Trophoblast cell (in vitro differentiated cells and primary cell): Measurements from ENCODE around the gene SMDT1.

Experiments
- DNase-seq, 2 donors: peaks; one replicate each; pipeline ENCODE4 v3.0.0-alpha.2; 2016
- H2AFZ ChIP-seq: 2 replicates; pipeline ENCODE4 v1.6.1; 2013; ENCODE audit warnings: low read length, moderate library complexity, mild to moderate bottlenecking; ENCODE audit not compliant: insufficient read depth, poor library complexity
- H2AK5ac ChIP-seq: 2 replicates; pipeline ENCODE4 v1.6.1; 2013; ENCODE audit warnings: mild to moderate bottlenecking, low read length
- H2BK120ac ChIP-seq: 2 replicates; pipeline ENCODE4 v1.6.1; 2013; ENCODE audit warnings: low read length, mild to moderate bottlenecking, moderate library complexity; ENCODE audit not compliant: insufficient read depth, poor library complexity
- H2BK12ac ChIP-seq: 2 replicates; pipeline ENCODE4 v1.6.1; 2013; ENCODE audit warnings: mild to moderate bottlenecking, low read length, moderate library complexity
- H2BK5ac ChIP-seq: 2 replicates; pipeline ENCODE4 v1.6.1; 2013; ENCODE audit warnings: low read length, low read depth, moderate library complexity, mild to moderate bottlenecking; ENCODE audit not compliant: poor library complexity
- H3K14ac ChIP-seq: 2 replicates; pipeline ENCODE4 v1.6.1; 2013; ENCODE audit warnings: mild to moderate bottlenecking, low read length
- H3K18ac ChIP-seq: 2 replicates; pipeline ENCODE4 v1.6.1; 2013; ENCODE audit warnings: mild to moderate bottlenecking, low read length
- H3K23ac ChIP-seq: 2 replicates; pipeline ENCODE4 v1.6.1; 2013; ENCODE audit warnings: low read length
- H3K27ac ChIP-seq: 2 replicates; pipeline ENCODE4 v1.5.1; 2013; ENCODE audit warnings: low read depth, mild to moderate bottlenecking, inconsistent platforms, low read length, moderate library complexity
- H3K27me3 ChIP-seq: 2 replicates; pipeline ENCODE4 v1.6.1; 2013; ENCODE audit warnings: inconsistent platforms, mild to moderate bottlenecking, low read length, moderate library complexity; ENCODE audit not compliant: insufficient read depth
- H3K36me3 ChIP-seq, 2 experiments: 1 replicate in 1 of 2; 2 replicates in 1 of 2; pipeline ENCODE4 v1.6.1; 2013; ENCODE audit warnings: low read length in 2 of 2, mild to moderate bottlenecking in 2 of 2, moderate library complexity in 1 of 2; ENCODE audit not compliant: insufficient read depth in 2 of 2, control insufficient read depth in 1 of 2
- H3K4ac ChIP-seq: 2 replicates; pipeline ENCODE4 v1.6.1; 2013; ENCODE audit warnings: low read depth, mild to moderate bottlenecking, low read length, moderate library complexity
- H3K4me1 ChIP-seq, 2 experiments: 1 replicate in 1 of 2; 2 replicates in 1 of 2; pipeline ENCODE4 v1.6.1; 2013; ENCODE audit warnings: low read length in 2 of 2, mild to moderate bottlenecking in 2 of 2, moderate library complexity in 1 of 2; ENCODE audit not compliant: insufficient read depth in 2 of 2, control insufficient read depth in 1 of 2
- H3K4me2 ChIP-seq: 2 replicates; pipeline ENCODE4 v1.6.1; 2013; ENCODE audit warnings: inconsistent platforms, mild to moderate bottlenecking, low read length, moderate library complexity
- H3K4me3 ChIP-seq: 2 replicates; pipeline ENCODE4 v1.5.1; 2013; ENCODE audit warnings: mild to moderate bottlenecking, low read depth, low read length, inconsistent platforms
- H3K79me1 ChIP-seq: one replicate; pipeline ENCODE4 v1.6.1; 2013; ENCODE audit warnings: low read length
- H3K79me2 ChIP-seq: 2 replicates; pipeline ENCODE4 v1.6.1; 2013; ENCODE audit warnings: low read length, mild to moderate bottlenecking; ENCODE audit not compliant: control insufficient read depth, insufficient read depth, poor library complexity
- H3K9ac ChIP-seq: 2 replicates; pipeline ENCODE4 v1.6.1; 2013; ENCODE audit warnings: mild to moderate bottlenecking, low read length
- H3K9me3 ChIP-seq: 2 replicates; pipeline ENCODE4 v1.6.1; 2013; ENCODE audit warnings: low read depth, mild to moderate bottlenecking, control low read depth, inconsistent platforms, low read length; ENCODE audit not compliant: insufficient read depth
- H4K12ac ChIP-seq: 2 replicates; pipeline ENCODE4 v1.6.1; 2013; ENCODE audit warnings: low read depth, mild to moderate bottlenecking, low read length, moderate library complexity
- H4K8ac ChIP-seq: 2 replicates; pipeline ENCODE4 v1.6.1; 2013; ENCODE audit warnings: low read depth, mild to moderate bottlenecking, low read length, moderate library complexity
- H4K91ac ChIP-seq: one replicate; pipeline ENCODE4 v1.6.1; 2013; ENCODE audit warnings: low read depth, mild to moderate bottlenecking, low read length, moderate library complexity
- WGBS: extraction: QIAGEN DNeasy Blood & Tissue Kit; methylation state at CpG from one replicate; pipeline ENCODE4 v1.1.7; 2013; ENCODE audit warnings: missing lambda C conversion rate; ENCODE audit not compliant: insufficient read length, insufficient coverage; ENCODE audit errors: extremely low coverage; 5-methylcytosine and 5-hydroxymethylcytosine counted together

SMDT1 gene

DNA sequence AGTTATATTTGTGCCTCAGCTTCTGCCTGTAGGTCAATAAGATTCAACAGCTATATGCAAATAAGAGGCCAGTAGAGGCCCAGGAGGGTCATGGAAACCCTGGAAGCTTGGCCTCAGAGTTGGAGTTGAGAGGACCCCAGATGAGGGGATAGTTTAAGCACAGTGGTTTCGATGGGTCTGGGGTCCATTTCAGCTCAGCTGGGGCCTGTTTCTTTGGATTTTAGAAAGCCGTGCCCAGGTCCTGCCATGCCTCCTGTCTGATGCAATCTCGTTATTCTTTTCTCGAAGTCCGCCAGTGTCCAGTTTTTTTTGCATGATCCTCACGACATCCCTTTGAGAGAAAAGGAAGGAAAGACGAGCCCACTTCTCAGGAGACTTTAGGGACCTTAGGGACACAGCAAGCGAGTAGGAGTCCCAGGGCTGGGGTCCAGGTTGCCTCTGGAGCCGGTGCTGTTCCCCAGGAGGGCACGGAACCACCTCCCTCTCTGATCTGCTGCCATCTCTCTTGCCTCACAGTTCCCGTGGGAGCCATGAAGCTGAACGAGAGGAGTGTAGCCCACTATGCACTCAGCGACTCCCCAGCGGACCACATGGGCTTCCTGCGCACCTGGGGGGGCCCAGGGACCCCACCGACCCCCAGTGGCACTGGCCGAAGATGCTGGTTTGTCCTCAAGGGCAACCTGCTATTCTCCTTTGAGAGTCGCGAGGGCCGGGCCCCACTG is 2.6 kb upstream of the SMDT1 start:
- Histone ChIP-seq H3K27ac (no peak overlapping the region), H3K23ac (no peak overlapping the region), H3K79me2 (peaks cover 7% of the 10 kb centered on the region), H3K9me3 (no peaks in the 10 kb centered on the region), H3K4me3 (no peak overlapping the region), H3K79me1 (peaks cover 13% of the 10 kb centered on the region), H2BK120ac (no peak overlapping the region), H2BK12ac (no peak overlapping the region), H2AK5ac (no peak overlapping the region), H3K9ac (no peak overlapping the region), H4K8ac (no peak overlapping the region), H3K4me1 (peaks cover 10 to 12% of the 10 kb centered on the region in 2 experiments), H4K91ac (no peak overlapping the region), H3K4ac (no peak overlapping the region), H3K36me3 (peaks cover 0 to under 1% of the 10 kb centered on the region in 2 experiments), H3K14ac (no peak overlapping the region), H3K4me2 (no peak overlapping the region), H3K27me3 (no peaks in the 10 kb centered on the region), H2BK5ac (no peak overlapping the region), H4K12ac (peak overlapping the region; percentile 71), H2AFZ (no peak overlapping the region), H3K18ac (no peak overlapping the region)
- DNase-seq: no peak
- WGBS: no CpG with 5 or more reads among the region's 20 CpGs

DNA sequence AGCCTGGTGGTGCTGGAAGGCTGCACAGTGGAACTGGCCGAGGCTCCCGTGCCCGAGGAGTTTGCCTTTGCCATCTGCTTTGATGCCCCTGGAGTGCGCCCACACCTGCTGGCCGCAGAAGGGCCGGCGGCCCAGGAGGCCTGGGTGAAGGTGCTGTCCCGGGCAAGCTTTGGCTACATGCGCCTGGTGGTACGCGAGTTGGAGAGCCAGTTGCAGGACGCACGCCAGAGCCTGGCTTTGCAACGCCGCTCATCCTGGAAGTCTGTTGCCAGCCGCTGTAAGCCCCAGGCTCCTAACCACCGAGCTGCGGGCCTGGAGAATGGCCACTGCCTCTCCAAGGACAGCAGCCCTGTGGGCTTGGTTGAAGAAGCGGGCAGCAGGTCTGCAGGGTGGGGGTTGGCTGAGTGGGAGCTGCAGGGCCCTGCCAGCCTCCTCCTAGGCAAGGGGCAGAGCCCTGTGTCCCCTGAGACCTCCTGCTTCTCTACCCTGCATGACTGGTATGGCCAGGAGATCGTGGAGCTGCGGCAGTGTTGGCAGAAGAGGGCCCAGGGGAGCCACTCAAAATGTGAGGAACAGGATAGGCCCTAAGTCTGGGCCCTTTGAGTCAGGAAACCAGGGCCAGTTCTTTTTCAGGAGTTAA is 1.9 kb upstream of the SMDT1 start:
- peaks cover 10 to 12% of the 10 kb centered on the region in 2 experiments for H3K4me1 ChIP-seq
- no peak overlapping the region for H4K91ac ChIP-seq
- no peak overlapping the region for H3K23ac ChIP-seq
- no peaks in the 10 kb centered on the region for H3K9me3 ChIP-seq
- H3K9ac ChIP-seq: no peak overlapping the region
- H2BK12ac ChIP-seq: no peak overlapping the region
- H3K18ac ChIP-seq: no peak overlapping the region
- no peak overlapping the region for H3K14ac ChIP-seq
- H2AK5ac ChIP-seq: no peak overlapping the region
- H2AFZ ChIP-seq: no peak overlapping the region
- H3K4ac ChIP-seq: no peak overlapping the region
- no peak overlapping the region for H3K27ac ChIP-seq
- no CpG with 5 or more reads among the region's 21 CpGs for WGBS
- no peak overlapping the region for H2BK5ac ChIP-seq
- H3K79me1 ChIP-seq: peaks cover 13% of the 10 kb centered on the region
- H3K27me3 ChIP-seq: no peaks in the 10 kb centered on the region
- H4K12ac ChIP-seq: no peak overlapping the region
- H3K4me2 ChIP-seq: no peak overlapping the region
- peaks cover 7% of the 10 kb centered on the region for H3K79me2 ChIP-seq
- no peak for DNase-seq
- H4K8ac ChIP-seq: no peak overlapping the region
- H3K36me3 ChIP-seq: peaks cover 2 to 3% of the 10 kb centered on the region in 2 experiments
- no peak overlapping the region for H2BK120ac ChIP-seq
- no peak overlapping the region for H3K4me3 ChIP-seq

DNA sequence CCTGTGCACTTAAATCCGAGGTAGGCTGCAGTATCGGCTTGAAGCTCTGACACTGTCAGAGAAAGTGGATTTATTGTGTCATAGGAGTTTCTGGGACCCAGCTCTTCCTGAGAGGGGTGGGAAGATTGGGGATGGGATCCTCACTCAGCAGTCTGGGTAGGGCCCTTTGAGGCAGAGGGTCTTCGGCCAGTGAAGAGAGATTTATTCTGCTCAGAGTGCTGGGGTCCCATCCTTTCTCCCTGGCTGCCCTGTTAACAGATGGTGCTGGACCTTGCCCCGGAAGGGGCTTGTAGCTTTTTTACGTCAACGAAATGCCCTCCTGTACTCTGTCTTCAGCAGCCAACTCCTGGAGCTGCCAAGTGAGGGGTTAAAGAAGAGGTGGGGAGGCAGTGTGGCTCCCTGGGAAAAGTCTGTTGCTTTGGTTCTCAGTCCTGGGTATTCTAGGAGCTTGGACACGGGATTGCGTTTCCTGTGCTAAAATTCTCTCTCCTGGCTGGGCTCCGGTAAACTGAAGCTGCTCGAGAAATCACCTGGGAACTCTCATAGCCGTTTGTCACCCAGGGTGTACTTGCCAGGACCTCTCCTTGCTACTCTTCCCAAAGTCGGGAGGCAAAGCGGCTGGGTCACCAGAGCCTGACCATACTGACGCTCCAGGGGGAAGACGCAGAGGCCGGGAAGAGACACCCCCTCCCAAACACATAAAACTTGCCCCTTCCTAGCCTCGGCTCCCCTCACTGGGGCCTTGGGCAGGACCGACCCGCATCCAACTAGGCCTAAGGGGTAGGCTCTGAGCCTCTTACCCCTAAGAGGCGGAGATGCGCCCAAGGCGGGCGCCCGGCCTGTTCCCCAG is 806 bp upstream of the SMDT1 start:
- no CpG with 5 or more reads among the region's 24 CpGs for WGBS
- peaks cover 10 to 12% of the 10 kb centered on the region in 2 experiments for H3K4me1 ChIP-seq

DNA sequence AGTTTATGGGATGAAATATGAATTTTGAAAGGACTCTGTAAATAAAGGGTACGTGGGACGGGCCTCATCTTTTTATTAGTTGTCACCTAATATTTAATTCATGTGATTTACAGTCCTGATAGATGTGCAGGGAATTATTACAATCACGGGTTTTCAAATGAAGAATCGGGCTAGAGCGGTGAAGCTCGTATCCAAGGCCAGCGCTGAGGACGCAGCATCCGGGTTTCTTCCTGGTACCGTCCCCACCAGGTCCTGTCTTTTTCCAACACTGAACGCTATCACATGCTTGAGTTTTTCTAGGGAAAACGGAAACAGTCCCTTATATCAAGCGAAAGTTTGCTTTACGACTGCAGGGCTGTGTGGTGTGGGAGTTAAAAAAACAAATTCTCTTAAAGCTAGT is 787 bp downstream of the SMDT1 start:
- peak overlapping the region; percentile 77 for H3K4me2 ChIP-seq
- H3K4me3 ChIP-seq: peak overlapping the region; percentile 94
- no peak overlapping the region for H3K18ac ChIP-seq
- no peak overlapping the region for H2AFZ ChIP-seq
- no peaks in the 10 kb centered on the region for H3K9me3 ChIP-seq
- H2BK12ac ChIP-seq: no peak overlapping the region
- H4K12ac ChIP-seq: no peak overlapping the region
- no peak overlapping the region for H2BK5ac ChIP-seq
- no CpG with 5 or more reads among the region's 14 CpGs for WGBS
- H3K14ac ChIP-seq: no peak overlapping the region
- no peak overlapping the region for H4K91ac ChIP-seq
- H3K79me1 ChIP-seq: peaks cover 8% of the 10 kb centered on the region
- H3K27ac ChIP-seq: no peak overlapping the region
- H3K9ac ChIP-seq: no peak overlapping the region
- no peak overlapping the region for H2BK120ac ChIP-seq
- peaks cover 4% of the 10 kb centered on the region for H3K79me2 ChIP-seq
- no peak overlapping the region for H3K23ac ChIP-seq
- peaks cover 8 to 10% of the 10 kb centered on the region in 2 experiments for H3K4me1 ChIP-seq
- H4K8ac ChIP-seq: no peak overlapping the region
- DNase-seq: peak; percentile 20 to 60
- H2AK5ac ChIP-seq: no peak overlapping the region
- H3K4ac ChIP-seq: no peak overlapping the region
- H3K36me3 ChIP-seq: peaks cover 9 to 14% of the 10 kb centered on the region in 2 experiments
- no peaks in the 10 kb centered on the region for H3K27me3 ChIP-seq

More for the DNA sequence above, 806 bp upstream of the SMDT1 start:
- peak overlapping the region; percentile 97 for H4K91ac ChIP-seq
- H2BK120ac ChIP-seq: peak overlapping the region; percentile 54
- H3K4me3 ChIP-seq: no peak overlapping the region
- peak overlapping the region; percentile 48 for H2AFZ ChIP-seq
- H4K8ac ChIP-seq: peak overlapping the region; percentile 95
- no peaks in the 10 kb centered on the region for H3K27me3 ChIP-seq
- H2BK5ac ChIP-seq: peak overlapping the region; percentile 42
- H3K9me3 ChIP-seq: no peaks in the 10 kb centered on the region
- peak overlapping the region; percentile 37 for H2BK12ac ChIP-seq
- peak overlapping the region; percentile 77 for H3K4ac ChIP-seq
- no peak overlapping the region for H3K23ac ChIP-seq
- peak overlapping the region; percentile 77 for H3K4me2 ChIP-seq
- H3K79me1 ChIP-seq: peaks cover 13% of the 10 kb centered on the region
- H3K14ac ChIP-seq: peak overlapping the region; percentile 67
- H3K79me2 ChIP-seq: peaks cover 7% of the 10 kb centered on the region
- H3K27ac ChIP-seq: peak overlapping the region; percentile 86
- no peak for DNase-seq
- peak overlapping the region; percentile 98 for H2AK5ac ChIP-seq
- H3K9ac ChIP-seq: peak overlapping the region; percentile 6
- peak overlapping the region; percentile 97 for H4K12ac ChIP-seq
- H3K18ac ChIP-seq: peak overlapping the region; percentile 45
- H3K36me3 ChIP-seq: peaks cover 4 to 9% of the 10 kb centered on the region in 2 experiments
